ENCODE data around the gene SDF4.
"Not testable (repeated sequence)": the region's sequence is repeated elsewhere in the genome, so short reads cannot be mapped to it uniquely, and the experiment has no call there.

Gene SDF4

DNA sequence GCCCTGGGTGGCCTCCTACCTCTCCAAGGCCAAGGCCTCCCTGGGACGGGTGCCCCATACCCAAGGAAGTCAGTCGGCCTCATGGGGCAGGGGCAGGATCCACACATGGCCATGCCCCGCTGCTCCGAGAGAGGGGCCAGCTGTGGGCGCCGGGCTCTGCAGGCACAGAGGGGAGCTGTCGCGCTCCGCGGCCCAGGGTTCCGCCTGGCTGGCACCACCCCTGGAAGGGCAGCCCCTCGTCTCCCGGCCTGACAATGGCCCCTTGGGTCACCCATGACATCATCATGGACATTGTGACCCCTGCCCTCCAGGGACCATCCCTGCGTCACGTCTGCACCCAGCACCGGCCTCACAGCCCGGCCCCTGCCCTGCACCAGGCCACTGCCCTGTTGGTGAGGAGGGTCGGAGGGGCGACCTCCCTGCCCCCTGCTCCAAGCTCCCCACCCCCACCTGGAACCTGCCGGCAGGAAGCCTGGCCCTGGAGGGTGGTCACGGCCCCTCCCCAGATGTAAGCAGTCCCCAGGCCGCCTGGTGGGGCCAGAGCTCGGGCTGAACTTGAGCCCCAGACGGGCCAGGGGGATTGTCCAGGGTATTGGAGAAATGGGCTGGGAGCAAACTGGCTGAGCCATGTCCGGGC, 52.3 kb downstream of the SDF4 start:
- Histone ChIP-seq H3K4me1 (ENCODE audit: control insufficient read depth, insufficient read depth, low read length) (no peaks in the 10 kb centered on the region), H3K4me3 (ENCODE audit: low read length) (no peak overlapping the region), H3K9ac (ENCODE audit: low read length) (no peak overlapping the region), H3K27me3 (ENCODE audit: control insufficient read depth, insufficient read depth, low read length) (no peaks in the 10 kb centered on the region), H3K9me3 (ENCODE audit: control insufficient read depth, low read length) (no peaks in the 10 kb centered on the region), H3K36me3 (ENCODE audit: control insufficient read depth, insufficient read depth, low read length) (no peaks in the 10 kb centered on the region)

DNA sequence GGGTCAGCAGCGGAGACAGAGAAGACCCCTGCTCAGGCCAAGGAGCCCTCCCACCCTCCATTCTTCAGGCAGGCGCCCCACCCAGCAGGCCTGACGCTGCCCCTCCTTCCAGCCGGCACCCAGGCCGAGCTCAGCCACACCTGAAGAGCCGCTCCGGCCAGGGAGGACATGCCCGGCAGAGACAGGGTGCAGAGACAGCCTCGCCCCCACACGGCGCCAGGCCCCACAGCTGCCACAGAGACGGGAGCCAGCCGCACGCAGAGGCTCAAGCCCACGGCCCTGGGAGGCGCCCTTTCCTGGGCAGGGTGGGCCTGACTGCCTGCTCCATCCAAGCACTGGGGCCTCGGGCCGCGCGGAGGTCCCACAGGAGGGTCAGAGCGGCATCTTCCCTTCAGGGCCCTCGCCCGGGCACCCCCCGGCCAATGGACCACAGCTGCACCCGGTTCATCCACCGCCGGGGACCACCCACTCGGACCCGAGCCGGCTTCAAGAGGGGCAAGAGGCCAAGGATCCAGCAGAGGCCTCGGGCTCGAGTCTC, 52.9 kb downstream of the SDF4 start:
- no peak overlapping the region for H3K9ac ChIP-seq (ENCODE audit: low read length)
- no peaks in the 10 kb centered on the region for H3K36me3 ChIP-seq (ENCODE audit: control insufficient read depth, insufficient read depth, low read length)
- no peaks in the 10 kb centered on the region for H3K4me1 ChIP-seq (ENCODE audit: control insufficient read depth, insufficient read depth, low read length)
- no peak overlapping the region for H3K4me3 ChIP-seq (ENCODE audit: low read length)
- no peaks in the 10 kb centered on the region for H3K9me3 ChIP-seq (ENCODE audit: control insufficient read depth, low read length)
- no peaks in the 10 kb centered on the region for H3K27me3 ChIP-seq (ENCODE audit: control insufficient read depth, insufficient read depth, low read length)

DNA sequence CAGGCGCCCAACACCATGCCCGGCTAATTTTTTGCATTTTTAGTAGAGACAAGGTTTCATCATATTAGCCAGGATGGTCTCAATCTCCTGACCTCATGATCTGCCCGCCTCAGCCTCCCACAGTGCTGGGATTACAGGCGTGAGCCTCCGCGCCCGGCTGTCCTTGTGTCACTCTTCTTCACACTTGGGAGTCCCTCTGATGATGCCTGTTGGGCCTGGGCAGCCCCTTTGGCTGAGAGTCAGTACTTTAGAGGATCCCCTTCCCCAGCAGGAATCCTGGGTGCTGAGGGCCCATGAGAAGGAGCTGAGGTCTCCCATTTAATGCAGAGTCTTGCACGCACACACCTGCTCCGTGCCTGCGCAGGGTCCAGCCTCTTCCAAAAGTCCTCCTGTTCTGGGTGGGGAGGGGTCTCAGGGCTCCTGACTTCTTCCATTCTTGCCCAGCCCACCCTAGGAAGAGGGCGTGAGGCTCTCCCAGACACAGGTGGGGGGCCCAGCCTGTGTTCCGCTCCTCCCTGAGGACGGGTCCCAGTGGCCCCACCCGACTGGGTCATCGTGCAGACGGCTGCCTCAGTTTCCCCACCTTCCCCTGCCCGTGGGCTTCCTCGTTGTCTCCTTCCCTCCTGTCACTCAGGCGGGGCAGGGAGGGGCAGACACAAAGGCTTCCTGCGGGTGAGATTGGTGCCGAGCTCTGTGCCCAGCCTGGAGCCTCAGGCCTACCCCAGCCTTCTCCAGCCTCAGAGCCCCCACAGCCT, 54.2 kb downstream of the SDF4 start:
- no peaks in the 10 kb centered on the region for H3K27me3 ChIP-seq (ENCODE audit: control insufficient read depth, insufficient read depth, low read length)
- H3K36me3 ChIP-seq (ENCODE audit: control insufficient read depth, insufficient read depth, low read length), result no peaks in the 10 kb centered on the region
- H3K4me1 ChIP-seq (ENCODE audit: control insufficient read depth, insufficient read depth, low read length), result no peaks in the 10 kb centered on the region
- no peak overlapping the region for H3K4me3 ChIP-seq (ENCODE audit: low read length)
- no peak overlapping the region for H3K9ac ChIP-seq (ENCODE audit: low read length)
- H3K9me3 ChIP-seq (ENCODE audit: control insufficient read depth, low read length), result no peaks in the 10 kb centered on the region

DNA sequence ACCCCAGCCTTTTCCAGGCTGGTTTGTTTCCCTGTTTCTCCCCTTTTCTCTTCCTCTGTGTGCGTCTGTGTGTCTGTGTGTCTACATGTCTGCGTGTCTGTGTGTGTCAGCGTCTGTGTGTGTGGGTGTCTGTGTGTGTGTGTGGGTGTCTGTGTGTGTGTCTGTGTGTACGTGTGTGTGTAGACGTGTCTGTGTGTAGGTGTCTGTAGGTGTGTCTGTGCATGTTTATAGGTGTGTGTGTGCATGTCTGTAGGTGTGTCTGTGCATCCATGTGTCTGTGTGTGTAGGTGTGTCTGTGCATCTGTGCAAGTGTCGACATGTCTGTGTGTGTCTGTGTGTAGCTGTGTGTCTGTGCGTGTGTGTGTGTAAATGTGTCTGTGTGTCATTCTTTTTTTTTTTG, 54.9 kb downstream of the SDF4 start:
- H3K4me1 ChIP-seq (ENCODE audit: control insufficient read depth, insufficient read depth, low read length), result peaks cover 5% of the 10 kb centered on the region
- H3K4me3 ChIP-seq (ENCODE audit: low read length), result no peak overlapping the region
- no peaks in the 10 kb centered on the region for H3K9me3 ChIP-seq (ENCODE audit: control insufficient read depth, low read length)
- H3K36me3 ChIP-seq (ENCODE audit: control insufficient read depth, insufficient read depth, low read length), result no peaks in the 10 kb centered on the region
- H3K27me3 ChIP-seq (ENCODE audit: control insufficient read depth, insufficient read depth, low read length), result no peaks in the 10 kb centered on the region
- no peak overlapping the region for H3K9ac ChIP-seq (ENCODE audit: low read length)

DNA sequence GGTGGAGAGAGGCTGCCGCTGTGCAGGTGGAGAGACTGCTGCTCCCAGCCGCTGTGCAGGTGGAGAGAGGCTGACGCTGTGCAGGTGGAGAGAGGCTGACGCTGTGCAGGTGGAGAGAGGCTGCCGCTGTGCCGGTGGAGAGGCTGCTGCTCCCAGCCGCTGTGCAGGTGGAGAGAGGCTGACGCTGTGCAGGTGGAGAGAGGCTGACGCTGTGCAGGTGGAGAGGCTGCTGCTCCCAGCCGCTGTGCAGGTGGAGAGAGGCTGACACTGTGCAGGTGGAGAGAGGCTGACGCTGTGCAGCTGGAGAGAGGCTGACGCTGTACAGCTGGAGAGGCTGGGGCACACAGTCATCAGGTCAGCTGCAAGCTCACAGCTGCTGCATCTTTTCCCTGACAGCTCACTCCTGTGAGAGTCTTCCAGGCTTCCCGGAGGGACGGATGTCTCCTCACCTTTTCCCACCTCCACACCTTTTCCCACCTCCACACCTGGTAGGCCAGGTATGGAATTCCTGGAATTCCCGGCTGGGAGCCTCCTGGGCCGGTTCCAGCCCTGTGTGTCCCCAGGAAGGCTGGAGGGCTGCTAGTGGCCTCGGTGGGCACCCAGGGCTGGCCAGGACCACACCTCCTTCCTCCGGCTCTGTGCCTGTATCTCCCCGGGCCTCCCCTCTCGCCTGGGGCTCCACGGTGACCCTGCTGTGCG, 55.6 kb downstream of the SDF4 start:
- not testable (repeated sequence) for H3K36me3 ChIP-seq (ENCODE audit: control insufficient read depth, insufficient read depth, low read length); H3K27me3 ChIP-seq (ENCODE audit: control insufficient read depth, insufficient read depth, low read length); H3K4me3 ChIP-seq (ENCODE audit: low read length)

DNA sequence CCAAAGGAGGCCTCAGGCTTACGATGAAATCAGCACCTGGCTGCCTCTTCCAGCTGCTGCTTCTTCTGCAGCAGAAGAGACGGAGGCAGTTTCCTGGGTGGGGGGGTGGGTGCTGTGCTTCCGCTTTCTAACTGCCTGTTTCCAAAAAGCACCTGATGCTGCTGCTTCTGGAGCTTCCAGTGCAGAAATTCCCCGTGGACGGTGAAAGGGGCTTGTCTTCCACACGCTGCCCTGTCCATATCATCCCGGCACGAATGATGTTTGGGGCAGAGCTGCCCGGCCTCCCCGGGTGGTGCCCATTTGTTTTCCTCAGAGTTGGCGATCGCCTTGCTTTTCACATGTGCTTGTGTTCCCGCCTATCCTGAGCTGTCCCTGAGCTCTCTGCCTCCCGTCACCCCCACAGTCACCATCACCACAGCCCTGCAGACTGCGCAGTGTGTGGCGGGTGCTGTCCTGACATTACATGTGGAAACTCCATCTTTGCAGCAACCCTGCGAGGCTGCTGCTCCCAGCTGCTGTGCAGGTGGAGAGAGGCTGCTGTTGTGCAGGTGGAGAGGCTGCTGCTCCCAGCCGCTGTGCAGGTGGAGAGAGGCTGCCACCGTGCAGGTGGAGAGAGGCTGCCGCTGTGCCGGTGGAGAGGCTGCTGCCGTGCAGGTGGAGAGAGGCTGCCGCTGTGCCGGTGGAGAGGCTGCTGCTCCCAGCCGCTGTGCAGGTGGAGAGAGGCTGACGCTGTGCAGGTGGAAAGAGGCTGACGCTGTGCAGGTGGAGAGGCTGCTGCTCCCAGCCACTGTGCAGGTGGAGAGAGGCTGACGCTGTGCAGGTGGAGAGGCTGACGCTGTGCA, 56.4 kb downstream of the SDF4 start:
- no peak overlapping the region for H3K9ac ChIP-seq (ENCODE audit: low read length)
- H3K36me3 ChIP-seq (ENCODE audit: control insufficient read depth, insufficient read depth, low read length), result no peaks in the 10 kb centered on the region
- no peaks in the 10 kb centered on the region for H3K27me3 ChIP-seq (ENCODE audit: control insufficient read depth, insufficient read depth, low read length)
- no peaks in the 10 kb centered on the region for H3K9me3 ChIP-seq (ENCODE audit: control insufficient read depth, low read length)
- H3K4me1 ChIP-seq (ENCODE audit: control insufficient read depth, insufficient read depth, low read length), result peaks cover 18% of the 10 kb centered on the region
- H3K4me3 ChIP-seq (ENCODE audit: low read length), result no peak overlapping the region

More for the DNA sequence above, 55.6 kb downstream of the SDF4 start:
- not testable (repeated sequence) for H3K9me3 ChIP-seq (ENCODE audit: control insufficient read depth, low read length); H3K9ac ChIP-seq (ENCODE audit: low read length)
- peaks cover 10% of the 10 kb centered on the region for H3K4me1 ChIP-seq (ENCODE audit: control insufficient read depth, insufficient read depth, low read length)

DNA sequence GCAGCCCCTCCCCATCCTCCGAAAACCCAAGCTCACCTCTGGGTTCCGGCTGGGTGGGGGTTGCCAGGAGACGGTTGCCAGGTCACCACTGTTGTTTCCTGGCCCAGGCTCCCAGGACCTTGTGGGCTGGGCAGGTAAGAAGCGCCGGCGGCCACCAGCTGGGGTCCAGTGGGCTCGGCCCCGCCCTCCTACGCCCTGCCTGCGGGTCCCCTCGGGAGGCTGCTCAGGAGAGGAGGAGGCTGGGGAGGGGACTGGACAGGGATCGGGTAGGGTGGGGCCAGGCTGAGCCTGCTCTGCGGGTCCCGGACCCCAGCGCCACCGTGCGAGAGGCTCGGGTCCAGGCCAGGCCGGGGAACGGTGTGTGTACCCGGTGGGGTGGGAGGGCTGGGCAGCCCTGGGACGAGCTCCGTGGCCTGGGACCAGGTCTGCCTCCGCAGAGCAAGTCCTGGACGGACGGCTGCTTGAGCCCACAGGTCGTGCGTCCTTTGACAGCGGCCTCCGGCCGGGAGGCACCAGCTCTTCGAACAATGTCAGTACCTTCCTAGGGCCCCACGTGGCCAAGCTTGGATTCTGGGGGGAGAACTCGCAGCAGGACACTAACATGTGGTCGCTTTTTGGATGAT, 57.9 kb downstream of the SDF4 start, which contains the start of gene TTLL10:
Gene TTLL10 (plus strand): TSS at position 88 of the 623 bp plus-strand sequence. CDS start 5,336 bp downstream, outside the sequence.
- Histone ChIP-seq H3K27me3 (ENCODE audit: control insufficient read depth, insufficient read depth, low read length) (no peaks in the 10 kb centered on the region), H3K4me1 (ENCODE audit: control insufficient read depth, insufficient read depth, low read length) (peaks cover 33% of the 10 kb centered on the region), H3K36me3 (ENCODE audit: control insufficient read depth, insufficient read depth, low read length) (no peaks in the 10 kb centered on the region), H3K4me3 (ENCODE audit: low read length) (no peak within 1 kb of the TSS), H3K9ac (ENCODE audit: low read length) (no peak within 1 kb of the TSS), H3K9me3 (ENCODE audit: control insufficient read depth, low read length) (no peaks in the 10 kb centered on the region)

DNA sequence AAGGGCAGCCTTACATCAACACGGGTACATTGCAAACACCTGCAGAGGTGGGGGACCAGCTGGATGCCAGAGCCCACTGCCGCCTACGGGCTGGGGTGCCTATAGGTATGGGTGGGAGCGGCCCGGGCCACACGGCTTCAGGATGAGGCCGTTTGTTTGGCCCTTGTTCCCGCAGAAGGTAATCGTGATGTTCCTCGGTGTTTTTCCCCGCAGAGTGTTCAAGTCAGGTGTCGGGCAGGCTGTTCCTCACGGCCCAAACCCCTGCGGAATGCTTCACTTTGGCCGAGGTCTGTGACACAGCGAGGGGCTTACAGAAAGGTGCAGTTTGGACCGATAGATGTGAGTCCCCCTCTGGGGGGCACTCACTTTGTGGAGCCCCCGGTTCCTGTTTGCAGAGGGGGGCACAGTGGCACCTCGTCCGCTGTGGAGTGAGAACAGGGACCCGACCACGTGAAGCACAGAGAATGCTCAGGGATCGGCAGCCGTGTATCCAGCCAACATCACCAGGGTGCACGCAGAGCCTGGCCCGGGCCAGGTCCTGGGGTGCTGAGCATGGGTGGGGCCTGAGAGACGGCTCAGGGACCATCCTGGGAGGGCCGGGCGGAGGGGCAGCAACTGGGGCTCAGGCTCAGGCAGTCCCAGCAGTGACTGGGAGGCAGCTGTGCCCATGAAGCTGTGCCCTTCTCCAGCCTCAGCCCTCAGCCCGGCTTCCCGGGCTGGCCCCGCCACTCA, 58.6 kb downstream of the SDF4 start:
- H3K4me1 ChIP-seq (ENCODE audit: control insufficient read depth, insufficient read depth, low read length), result peaks cover 40% of the 10 kb centered on the region
- no peaks in the 10 kb centered on the region for H3K27me3 ChIP-seq (ENCODE audit: control insufficient read depth, insufficient read depth, low read length)
- no peaks in the 10 kb centered on the region for H3K36me3 ChIP-seq (ENCODE audit: control insufficient read depth, insufficient read depth, low read length)
- no peak overlapping the region for H3K9ac ChIP-seq (ENCODE audit: low read length)
- no peak overlapping the region for H3K4me3 ChIP-seq (ENCODE audit: low read length)
- H3K9me3 ChIP-seq (ENCODE audit: control insufficient read depth, low read length), result no peaks in the 10 kb centered on the region

DNA sequence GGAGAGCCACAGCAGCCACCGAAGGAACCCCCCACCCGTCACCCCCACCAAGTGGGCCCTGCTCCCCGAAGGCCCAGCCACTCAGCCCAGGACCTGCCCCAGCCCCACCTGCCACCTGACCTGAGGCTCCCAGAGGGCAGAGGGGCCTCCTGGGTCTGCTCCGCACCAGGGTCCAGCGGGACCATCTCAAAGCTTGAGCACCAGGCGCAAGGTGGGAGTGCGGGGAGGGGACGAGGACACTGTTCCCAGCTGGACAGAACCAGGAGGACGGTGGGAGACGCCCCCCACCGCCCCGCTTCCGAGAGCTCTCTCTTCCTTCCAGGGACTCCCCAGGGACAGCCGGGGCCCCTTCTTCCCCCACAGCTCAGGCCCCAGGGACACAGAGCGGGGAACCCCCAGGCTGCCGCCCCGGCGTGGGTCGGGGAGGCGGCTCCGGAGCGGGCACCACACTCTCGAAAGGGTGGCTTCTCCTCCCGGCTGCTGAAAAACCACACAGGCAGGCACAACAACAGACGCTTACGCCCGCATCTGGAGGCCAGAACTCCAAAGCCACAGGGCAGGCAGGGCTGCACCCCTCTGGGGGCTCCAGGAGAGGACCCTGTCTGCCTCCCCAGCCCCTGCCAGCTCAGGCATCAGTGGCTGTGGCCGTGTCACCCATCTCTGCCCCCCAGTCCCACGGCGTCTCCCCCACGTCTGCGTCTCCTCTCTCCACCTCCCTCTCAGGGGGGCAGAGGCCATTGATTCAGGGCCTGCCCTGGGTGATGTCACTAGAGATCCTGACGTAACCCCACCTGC, 60.1 kb downstream of the SDF4 start:
- Histone ChIP-seq H3K4me3 (ENCODE audit: low read length) (no peak overlapping the region), H3K4me1 (ENCODE audit: control insufficient read depth, insufficient read depth, low read length) (peaks cover 50% of the 10 kb centered on the region), H3K9me3 (ENCODE audit: control insufficient read depth, low read length) (no peaks in the 10 kb centered on the region), H3K36me3 (ENCODE audit: control insufficient read depth, insufficient read depth, low read length) (no peaks in the 10 kb centered on the region), H3K9ac (ENCODE audit: low read length) (no peak overlapping the region), H3K27me3 (ENCODE audit: control insufficient read depth, insufficient read depth, low read length) (no peaks in the 10 kb centered on the region)

DNA sequence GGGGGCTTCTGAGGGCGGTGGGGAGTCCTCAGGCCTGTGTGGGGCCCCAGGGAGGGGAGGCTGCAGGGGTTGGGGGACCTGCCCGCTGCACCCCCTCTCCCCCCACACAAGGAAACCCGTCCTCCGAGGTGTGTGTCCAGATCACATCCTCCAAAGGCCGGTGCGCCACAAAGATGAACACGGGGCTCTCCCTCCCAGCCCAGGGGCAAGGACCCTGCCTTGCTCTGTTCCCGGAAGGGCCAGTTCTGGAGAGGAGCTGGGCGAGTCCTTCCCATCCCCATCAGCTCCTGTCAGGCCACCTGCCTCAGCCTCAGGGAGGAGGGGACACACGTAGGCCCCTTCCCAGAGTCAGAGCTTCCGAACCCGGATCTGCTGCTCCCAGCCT, 60.6 kb downstream of the SDF4 start:
- H3K9me3 ChIP-seq (ENCODE audit: control insufficient read depth, low read length), result no peaks in the 10 kb centered on the region
- H3K4me1 ChIP-seq (ENCODE audit: control insufficient read depth, insufficient read depth, low read length), result peaks cover 50% of the 10 kb centered on the region
- no peak overlapping the region for H3K9ac ChIP-seq (ENCODE audit: low read length)
- H3K4me3 ChIP-seq (ENCODE audit: low read length), result no peak overlapping the region
- H3K36me3 ChIP-seq (ENCODE audit: control insufficient read depth, insufficient read depth, low read length), result no peaks in the 10 kb centered on the region
- H3K27me3 ChIP-seq (ENCODE audit: control insufficient read depth, insufficient read depth, low read length), result no peaks in the 10 kb centered on the region
